Forelimb muscle (tissue), 1 donor: Measurements from ENCODE around the gene NUPR1. TPM values are rescaled to one million over a fixed set of nuclear protein-coding genes. Genes with fewer than 3 reads are reported as not detected.
"Not testable (repeated sequence)": the region's sequence is repeated elsewhere in the genome, so short reads cannot be mapped to it uniquely, and the experiment has no call there.

Experiments used
- DNase-seq: peaks from one replicate; pipeline ENCODE4 v3.0.0-alpha.2; 2013; ENCODE audit warnings: low read depth
- polyA plus RNA-seq: library from polyadenylated mRNA; unstranded; fragments of 120-200 nt; gene quantifications from one replicate; pipeline ENCODE4 v1.2.1, GENCODE V29; 2013; ENCODE audit not compliant: insufficient read length

NUPR1 gene
- polyA plus RNA-seq, 1 donor, result 27.9 TPM

- no peak for DNase-seq
Observed at GRCh38 chr16:28554634-28555423, 16.1 kb upstream of the NUPR1 start.

- peak; percentile 79 for DNase-seq
Observed at GRCh38 chr16:28553776-28554633, 15.2 kb upstream of the NUPR1 start, which contains the start of gene SGF29. SGF29 (plus strand) TSS chr16:28553920; CDS start chr16:28581070, 27,150 bp downstream.

- DNase-seq, result no peak
Observed at GRCh38 chr16:28549301-28549899, 10.6 kb upstream of the NUPR1 start.

- no peak for DNase-seq
Observed at GRCh38 chr16:28548306-28548802, 9.6 kb upstream of the NUPR1 start.

GRCh38 chr16:28546626-28547025, 7.9 kb upstream of the NUPR1 start:
- DNase-seq, result no peak

- not testable (repeated sequence) for DNase-seq
Observed at GRCh38 chr16:28545964-28546363, 7.2 kb upstream of the NUPR1 start.

GRCh38 chr16:28544998-28545397, 6.2 kb upstream of the NUPR1 start:
- no peak for DNase-seq

GRCh38 chr16:28543072-28543471, 4.3 kb upstream of the NUPR1 start:
- no peak for DNase-seq

GRCh38 chr16:28542646-28543045, 3.9 kb upstream of the NUPR1 start:
- DNase-seq, result no peak

GRCh38 chr16:28540346-28540745, 1.6 kb upstream of the NUPR1 start:
- no peak for DNase-seq

- DNase-seq, result no peak
Observed at GRCh38 chr16:28537964-28538732, 626 bp downstream of the NUPR1 start.

- DNase-seq, result no peak
Observed at GRCh38 chr16:28537076-28537475, 1.7 kb downstream of the NUPR1 start.

- DNase-seq, result no peak
Observed at GRCh38 chr16:28534542-28535373, 4.0 kb downstream of the NUPR1 start.

- DNase-seq, result no peak
Observed at GRCh38 chr16:28532940-28533647, 5.7 kb downstream of the NUPR1 start.

- no peak for DNase-seq
Observed at GRCh38 chr16:28531777-28532744, 6.7 kb downstream of the NUPR1 start.

- no peak for DNase-seq
Observed at GRCh38 chr16:28529124-28529523, 9.7 kb downstream of the NUPR1 start.

- no peak for DNase-seq
Observed at GRCh38 chr16:28528463-28528867, 10.3 kb downstream of the NUPR1 start.

- no peak for DNase-seq
Observed at GRCh38 chr16:28527985-28528384, 10.8 kb downstream of the NUPR1 start.
